Brain microvascular endothelial cell (primary cell): Measurements from ENCODE around the gene CLINT1.

Experiments used
- DNase-seq: peaks from one replicate; pipeline ENCODE4 v3.0.0-alpha.2; 2020
- H3K27ac ChIP-seq: fragments of 250-450 bp; sonication (Bioruptor Pico); 2 replicates; pipeline ENCODE4 v1.5.1; 2020; ENCODE audit warnings: mild to moderate bottlenecking, moderate library complexity
- H3K27me3 ChIP-seq: fragments of 250-450 bp; sonication (Bioruptor Pico); replicated peaks from 2 replicates; pipeline ENCODE4 v1.5.1; 2020; ENCODE audit warnings: mild to moderate bottlenecking
- H3K36me3 ChIP-seq: fragments of 250-450 bp; sonication (Bioruptor Pico); replicated peaks from 2 replicates; pipeline ENCODE4 v1.5.1; 2020; ENCODE audit warnings: mild to moderate bottlenecking
- H3K4me3 ChIP-seq: 2 replicates; pipeline ENCODE4 v1.5.1; 2011; ENCODE audit warnings: low read depth, mild to moderate bottlenecking, control low read depth, low read length, moderate library complexity
- CTCF ChIP-seq: IDR thresholded peaks from 2 replicates; pipeline ENCODE4 v1.5.1; 2011; ENCODE audit warnings: low read depth, mild to moderate bottlenecking, moderate library complexity, low read length, control low read depth, inconsistent platforms; ENCODE audit errors: missing control alignments
- in situ Hi-C: cut with HindIII; loops from 2 replicates; pipeline ENCODE4 v1.10.0; 2017; ENCODE audit warnings: low sequenced_read_pairs, low pct_ligation_motif_present

CLINT1 gene

DNA sequence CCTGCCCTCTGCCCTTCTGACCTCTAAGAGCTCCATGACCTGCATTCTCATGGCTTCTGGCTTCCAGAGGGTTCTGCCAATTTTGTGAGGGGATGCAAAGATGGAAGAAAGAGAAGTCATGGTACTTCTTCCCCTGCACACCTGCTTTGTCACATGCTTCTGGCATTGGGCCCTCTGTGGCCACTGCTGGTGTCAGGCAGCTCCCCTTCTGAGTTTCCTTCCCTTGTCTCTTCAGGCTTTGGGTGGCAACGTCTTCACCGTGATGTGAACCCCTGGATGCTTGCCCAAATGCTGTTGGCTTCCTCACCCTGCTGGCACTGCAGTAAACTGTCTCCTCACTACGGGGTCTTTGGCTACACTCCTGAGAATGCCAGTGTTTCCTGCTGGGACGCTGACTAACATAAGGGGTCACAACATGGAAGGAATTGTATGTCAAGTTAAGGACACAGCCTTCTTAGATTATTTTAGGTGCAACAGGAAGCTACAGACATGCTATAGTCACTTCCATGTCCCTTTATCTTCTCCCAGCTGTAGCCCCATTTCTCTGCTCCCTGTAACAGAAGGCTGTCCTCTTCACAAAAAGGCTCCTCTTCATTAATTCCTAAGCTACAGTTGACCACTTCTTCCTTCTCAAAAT, 8.9 kb upstream of the CLINT1 start:
- TF ChIP-seq CTCF: no peak
- no peaks in the 10 kb centered on the region for H3K27me3 ChIP-seq
- in situ Hi-C loops: no loop called here
- no peak for DNase-seq
- no peaks in the 10 kb centered on the region for H3K36me3 ChIP-seq
- no peak overlapping the region for H3K27ac ChIP-seq
- H3K4me3 ChIP-seq: no peak overlapping the region

DNA sequence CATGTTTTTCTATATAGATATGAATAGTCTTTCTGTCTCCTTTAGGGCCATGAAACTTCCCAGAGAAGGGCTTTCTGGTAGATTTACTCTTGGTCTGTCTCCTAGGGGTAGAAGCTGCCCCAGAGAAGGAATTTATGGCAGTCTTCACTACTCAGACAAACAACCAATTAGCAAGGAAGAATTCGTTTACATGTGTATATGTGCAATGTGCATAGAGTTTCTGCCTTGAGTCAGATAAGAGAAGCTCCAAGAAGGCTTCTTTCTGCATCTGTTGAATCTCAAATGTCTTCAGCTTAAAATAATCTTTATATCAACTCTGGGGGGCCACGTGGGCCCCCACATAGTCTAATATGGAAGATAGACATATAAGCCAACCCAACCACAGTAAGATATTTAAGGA, 7.6 kb upstream of the CLINT1 start:
- Histone ChIP-seq H3K27ac (no peak overlapping the region), H3K4me3 (no peak overlapping the region), H3K27me3 (no peaks in the 10 kb centered on the region), H3K36me3 (no peaks in the 10 kb centered on the region)
- TF ChIP-seq CTCF: no peak
- in situ Hi-C loops: no loop called here
- no peak for DNase-seq

DNA sequence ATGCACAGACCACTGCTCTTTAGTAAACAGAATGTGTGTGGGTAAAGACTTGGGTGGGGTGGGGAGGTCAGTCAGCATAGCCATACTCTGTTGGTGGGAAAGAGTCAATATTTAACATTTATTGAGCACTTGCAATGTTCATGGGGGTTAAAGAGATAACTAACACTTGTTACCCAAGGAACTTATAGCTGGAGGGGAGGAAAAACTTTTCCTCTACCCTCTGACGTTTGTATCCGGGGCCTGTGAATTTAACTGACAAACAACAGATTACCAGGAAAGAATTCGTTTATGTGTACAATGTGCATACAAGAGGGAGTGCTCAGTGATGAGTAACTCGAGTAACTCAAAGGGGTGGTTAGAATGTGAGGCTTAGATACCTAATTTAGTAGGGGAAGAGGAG, 6.8 kb upstream of the CLINT1 start:
- no peak for DNase-seq
- H3K4me3 ChIP-seq: no peak overlapping the region
- in situ Hi-C loops: no loop called here
- H3K36me3 ChIP-seq: no peaks in the 10 kb centered on the region
- TF ChIP-seq CTCF: no peak
- no peak overlapping the region for H3K27ac ChIP-seq
- no peaks in the 10 kb centered on the region for H3K27me3 ChIP-seq

GRCh38 chr5:157864067-157864466, 5.1 kb upstream of the CLINT1 start:
- no peak overlapping the region for H3K27ac ChIP-seq
- in situ Hi-C loops: no loop called here
- no peaks in the 10 kb centered on the region for H3K27me3 ChIP-seq
- TF ChIP-seq CTCF: no peak
- H3K4me3 ChIP-seq: no peak overlapping the region
- no peak for DNase-seq
- no peaks in the 10 kb centered on the region for H3K36me3 ChIP-seq

GRCh38 chr5:157862183-157862851, 3.4 kb upstream of the CLINT1 start:
- H3K4me3 ChIP-seq: no peak overlapping the region
- H3K27ac ChIP-seq: no peak overlapping the region
- no peak for TF ChIP-seq CTCF
- in situ Hi-C loops: no loop called here
- DNase-seq: no peak
- no peaks in the 10 kb centered on the region for H3K27me3 ChIP-seq
- no peaks in the 10 kb centered on the region for H3K36me3 ChIP-seq
